Neural progenitor cell (in vitro differentiated cells): Measurements from ENCODE around the gene CACNG8.

Experiments used
- CTCF ChIP-seq: fragments of 200-600 bp; sonication (generic); IDR thresholded peaks from 2 replicates; pipeline ENCODE4 v1.5.1; 2017; ENCODE audit warnings: antibody characterized with exemption, mild to moderate bottlenecking
- EZH2 ChIP-seq: fragments of 200-600 bp; sonication (generic); IDR thresholded peaks from 2 replicates; pipeline ENCODE4 v1.6.1; 2017; ENCODE audit warnings: antibody characterized with exemption, mild to moderate bottlenecking, moderate library complexity
- EZH2phosphoT487 ChIP-seq: fragments of 200-600 bp; sonication (generic); IDR thresholded peaks from 2 replicates; pipeline ENCODE4 v1.6.1; 2017; ENCODE audit warnings: antibody characterized with exemption

- TF ChIP-seq CTCF: peak; percentile 48
- TF ChIP-seq EZH2: no peak
- no peak for TF ChIP-seq EZH2phosphoT487
Measured at GRCh38 chr19:54030895-54031586, 68.3 kb downstream of the CACNG8 start.
